Skeletal muscle tissue (tissue), 4 donors: ENCODE results near the gene PHKB. TPM values are rescaled to one million over a fixed set of nuclear protein-coding genes. Genes with fewer than 3 reads are reported as not detected.
"Not testable (repeated sequence)": the region's sequence is repeated elsewhere in the genome, so short reads cannot be mapped to it uniquely, and the experiment has no call there.

Experiments
- H3K27ac ChIP-seq: one replicate; pipeline ENCODE4 v1.7.0; 2013; ENCODE audit warnings: mild to moderate bottlenecking, low read depth, low read length, inconsistent platforms
- H3K27me3 ChIP-seq, 3 donors: one replicate each; pipeline ENCODE4 v1.7.0; 2013; ENCODE audit warnings: low read length in 3 of 3; ENCODE audit not compliant: control insufficient read depth in 3 of 3, insufficient read depth in 3 of 3
- H3K36me3 ChIP-seq, 3 donors: one replicate each; pipeline ENCODE4 v1.7.0; 2013; ENCODE audit warnings: low read length in 3 of 3; ENCODE audit not compliant: control insufficient read depth in 3 of 3, insufficient read depth in 3 of 3
- H3K4me1 ChIP-seq, 3 donors: one replicate each; pipeline ENCODE4 v1.7.0; 2013; ENCODE audit warnings: low read length in 3 of 3, mild to moderate bottlenecking in 3 of 3; ENCODE audit not compliant: control insufficient read depth in 3 of 3, insufficient read depth in 3 of 3
- H3K4me3 ChIP-seq, 3 donors: one replicate each; pipeline ENCODE4 v1.7.0; 2013; ENCODE audit warnings: low read length in 3 of 3
- H3K9ac ChIP-seq, 3 donors: one replicate each; pipeline ENCODE4 v1.7.0; 2013; ENCODE audit warnings: low read length in 3 of 3, mild to moderate bottlenecking in 3 of 3, moderate library complexity in 2 of 3, low read depth in 1 of 3
- H3K9me3 ChIP-seq, 3 donors: one replicate each; pipeline ENCODE4 v1.7.0; 2013; ENCODE audit warnings: low read length in 3 of 3; ENCODE audit not compliant: control insufficient read depth in 3 of 3
- total RNA-seq: library from RNA; depleted of rRNA; stranded (reverse); fragments of >200 nt; gene quantifications from one replicate; pipeline ENCODE4 v1.2.3, GENCODE V29; 2014
- donor health status: Osteomylitis.

The PHKB gene
- total RNA-seq, 1 donor from 2014 or later: 68.9 TPM

- H3K27ac ChIP-seq: peak overlapping the region; percentile 2
- no peak overlapping the region for H3K9ac ChIP-seq
- no peak overlapping the region for H3K4me3 ChIP-seq
- H3K9me3 ChIP-seq: no peaks in the 10 kb centered on the region
- no peaks in the 10 kb centered on the region for H3K36me3 ChIP-seq
- no peaks in the 10 kb centered on the region for H3K27me3 ChIP-seq
- H3K4me1 ChIP-seq: peaks cover 5 to 13% (median 10%) of the 10 kb centered on the region in 3 donors
Measured at GRCh38 chr16:47524007-47524405, 62.9 kb downstream of the PHKB start.

- Histone ChIP-seq H3K27me3 (no peaks in the 10 kb centered on the region), H3K9ac (no peak overlapping the region), H3K27ac (no peak overlapping the region), H3K4me3 (no peak overlapping the region), H3K36me3 (peaks cover 0 to 5% (median 4%) of the 10 kb centered on the region in 3 donors), H3K9me3 (no peaks in the 10 kb centered on the region), H3K4me1 (peaks cover 0 to 3% (median 0%) of the 10 kb centered on the region in 3 donors)
Measured at GRCh38 chr16:47528431-47528830, 67.3 kb downstream of the PHKB start.

GRCh38 chr16:47533744-47534292 is 72.7 kb downstream of the PHKB start:
- Histone ChIP-seq H3K4me1 (no peaks in the 10 kb centered on the region), H3K27me3 (no peaks in the 10 kb centered on the region), H3K27ac (no peak overlapping the region), H3K9me3 (no peaks in the 10 kb centered on the region), H3K9ac (no peak overlapping the region), H3K4me3 (no peak overlapping the region), H3K36me3 (peaks cover 0 to 7% (median 4%) of the 10 kb centered on the region in 3 donors)

- peaks cover 0 to 4% (median 0%) of the 10 kb centered on the region in 3 donors for H3K9me3 ChIP-seq
- no peak overlapping the region for H3K9ac ChIP-seq
- no peaks in the 10 kb centered on the region for H3K4me1 ChIP-seq
- H3K36me3 ChIP-seq: peaks cover 0 to 2% (median 0%) of the 10 kb centered on the region in 3 donors
- H3K27me3 ChIP-seq: no peaks in the 10 kb centered on the region
- H3K27ac ChIP-seq: no peak overlapping the region
- no peak overlapping the region for H3K4me3 ChIP-seq
Measured at GRCh38 chr16:47538472-47538871, 77.3 kb downstream of the PHKB start.

GRCh38 chr16:47539707-47540670 is 78.9 kb downstream of the PHKB start:
- H3K9ac ChIP-seq, H3K36me3 ChIP-seq, H3K4me3 ChIP-seq, H3K27me3 ChIP-seq, H3K9me3 ChIP-seq, H3K27ac ChIP-seq, H3K4me1 ChIP-seq: not testable (repeated sequence)

- H3K27ac ChIP-seq, H3K4me1 ChIP-seq, H3K9ac ChIP-seq, H3K36me3 ChIP-seq, H3K27me3 ChIP-seq, H3K9me3 ChIP-seq, H3K4me3 ChIP-seq: not testable (repeated sequence)
Measured at GRCh38 chr16:47541135-47541534, 80.0 kb downstream of the PHKB start.

- Histone ChIP-seq H3K9me3 (peaks cover 4 to 15% (median 5%) of the 10 kb centered on the region in 3 donors), H3K36me3 (peaks cover 4 to 11% (median 9%) of the 10 kb centered on the region in 3 donors)
- H3K27me3 ChIP-seq, H3K4me1 ChIP-seq, H3K4me3 ChIP-seq, H3K27ac ChIP-seq, H3K9ac ChIP-seq: not testable (repeated sequence)
Measured at GRCh38 chr16:47544255-47544654, 83.1 kb downstream of the PHKB start.

- peaks cover 14 to 24% (median 20%) of the 10 kb centered on the region in 3 donors for H3K36me3 ChIP-seq
- not testable (repeated sequence) for H3K27me3 ChIP-seq, H3K4me1 ChIP-seq
Measured at GRCh38 chr16:47551185-47551584, 90.1 kb downstream of the PHKB start.

GRCh38 chr16:47551767-47552166 is 90.6 kb downstream of the PHKB start:
- H3K9ac ChIP-seq, H3K27me3 ChIP-seq, H3K9me3 ChIP-seq, H3K4me1 ChIP-seq, H3K4me3 ChIP-seq, H3K27ac ChIP-seq: not testable (repeated sequence)
- H3K36me3 ChIP-seq: peaks cover 14 to 19% (median 18%) of the 10 kb centered on the region in 3 donors

More at GRCh38 chr16:47551185-47551584, 90.1 kb downstream of the PHKB start:
- H3K4me3 ChIP-seq, H3K9ac ChIP-seq, H3K9me3 ChIP-seq, H3K27ac ChIP-seq: not testable (repeated sequence)
